Activated CD4-positive, alpha-beta T cell treated with anti-CD3 and anti-CD28 coated beads, Interleukin-2, Interleukin-4, amounts not matched to agents 100 ng/mL and 50 ng/mL, durations not matched to agents 16 hours and 8 hours (primary cell): ENCODE measurements around the gene CCDC27.
A peak's percentile ranks its signal among the peaks of the same experiment; 100 is the strongest.

ENCODE experiments used
- DNase-seq: peaks from one replicate; pipeline ENCODE4 v3.0.0-alpha.2; 2020; ENCODE audit warnings: low spot score

Gene CCDC27

GRCh38 chr1:3777078-3777547 is 24.9 kb downstream of the CCDC27 start:
- no peak for DNase-seq

DNA sequence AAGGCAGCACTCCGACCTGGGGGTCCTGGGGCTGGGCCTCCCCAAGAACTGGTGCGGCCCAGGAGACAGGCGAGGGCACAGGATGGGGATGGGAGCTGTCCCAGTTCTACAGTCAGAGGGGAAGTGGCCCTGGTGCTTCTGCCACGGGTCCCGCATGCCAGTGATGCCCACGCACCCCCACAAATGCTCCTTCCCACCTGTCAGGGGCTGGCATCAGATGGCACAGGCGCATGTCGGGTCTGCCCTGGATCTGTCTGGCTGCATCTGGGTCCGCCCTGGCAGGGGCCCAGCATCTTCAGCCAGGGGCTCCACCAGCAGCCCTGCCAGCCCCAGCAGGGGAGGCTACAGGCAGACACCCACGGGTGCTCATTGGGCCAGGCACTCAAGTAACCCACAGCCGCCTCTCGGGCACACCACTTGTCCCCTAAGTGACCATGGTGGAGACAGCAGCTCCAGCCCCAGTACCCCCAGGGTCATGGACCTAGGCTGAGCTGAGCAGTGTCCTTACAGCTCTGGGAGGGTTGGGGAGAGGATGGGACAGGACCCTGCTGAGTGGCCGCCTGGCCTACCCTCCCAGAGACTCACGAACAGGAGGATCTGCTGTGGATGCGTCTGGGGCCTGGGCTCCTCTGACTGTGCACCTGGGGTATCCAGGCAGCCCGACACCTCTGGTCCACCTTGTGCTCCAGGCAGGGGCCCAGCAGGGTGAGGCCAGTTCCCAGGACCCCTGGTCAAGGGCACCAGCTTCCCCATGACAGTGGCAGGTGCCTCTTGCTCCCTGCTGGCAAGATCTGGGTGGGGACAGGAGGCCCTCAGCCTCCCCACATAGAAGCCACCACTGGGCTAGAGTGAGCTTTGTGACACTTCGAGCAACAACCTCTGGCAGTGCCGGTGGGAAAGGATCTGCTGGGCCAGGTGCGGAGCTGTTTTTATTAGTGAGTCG is 25.7 kb downstream of the CCDC27 start:
- no peak for DNase-seq

GRCh38 chr1:3778590-3779264 is 26.5 kb downstream of the CCDC27 start:
- no peak for DNase-seq

DNA sequence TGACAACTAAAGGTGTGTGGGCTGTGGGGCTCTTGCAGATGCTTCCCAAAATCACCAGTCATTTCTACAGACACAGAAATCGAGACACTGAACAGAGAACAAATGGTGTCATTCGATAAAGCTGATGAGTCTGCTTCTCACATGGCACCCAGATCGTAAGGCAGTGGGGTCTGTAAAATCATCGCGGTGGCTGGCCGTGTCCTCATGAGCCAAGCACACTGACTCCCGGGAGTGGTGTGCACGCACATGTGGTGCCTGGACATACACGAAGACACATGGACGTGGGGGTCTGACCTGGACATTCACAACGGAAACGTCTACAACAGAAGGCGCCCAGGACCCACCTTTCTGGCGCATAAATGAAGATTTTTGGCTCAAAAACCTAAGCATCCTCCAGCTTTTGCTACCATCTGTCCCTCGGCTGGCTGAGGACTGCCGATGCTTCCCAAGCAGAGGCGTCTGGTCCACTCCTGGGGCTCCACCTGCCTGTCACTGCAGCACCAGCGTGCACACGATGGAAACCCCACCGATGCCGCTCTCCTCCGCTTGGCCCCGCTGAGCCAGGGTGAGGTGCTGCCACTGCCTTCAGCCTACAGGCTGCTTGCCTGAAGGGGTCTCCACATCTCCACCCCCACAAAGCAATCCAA is 27.1 kb downstream of the CCDC27 start:
- no peak for DNase-seq

DNA sequence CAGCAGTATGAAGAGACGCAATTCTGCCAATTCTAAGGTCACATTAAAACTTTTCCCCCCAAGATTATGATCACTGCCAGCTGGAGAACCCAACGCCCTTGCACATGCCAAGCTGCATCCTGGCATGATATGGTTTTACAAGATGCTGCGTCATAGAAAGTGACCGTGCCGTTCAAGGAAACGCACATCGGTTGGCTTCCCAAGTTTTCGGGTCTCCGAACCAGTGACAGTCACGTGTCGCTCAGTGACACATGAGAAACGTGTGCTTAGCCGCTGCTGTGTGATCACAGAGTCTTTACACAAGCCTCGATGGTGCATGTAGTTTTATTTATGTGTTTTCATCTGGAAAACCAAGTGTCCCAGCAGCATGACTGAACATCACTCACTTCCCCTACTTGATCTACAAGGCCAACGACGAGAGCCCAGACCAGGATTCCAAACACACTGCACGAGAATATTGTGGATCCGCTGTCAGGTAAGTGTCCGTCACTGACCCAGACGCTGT is 27.7 kb downstream of the CCDC27 start:
- no peak for DNase-seq

DNA sequence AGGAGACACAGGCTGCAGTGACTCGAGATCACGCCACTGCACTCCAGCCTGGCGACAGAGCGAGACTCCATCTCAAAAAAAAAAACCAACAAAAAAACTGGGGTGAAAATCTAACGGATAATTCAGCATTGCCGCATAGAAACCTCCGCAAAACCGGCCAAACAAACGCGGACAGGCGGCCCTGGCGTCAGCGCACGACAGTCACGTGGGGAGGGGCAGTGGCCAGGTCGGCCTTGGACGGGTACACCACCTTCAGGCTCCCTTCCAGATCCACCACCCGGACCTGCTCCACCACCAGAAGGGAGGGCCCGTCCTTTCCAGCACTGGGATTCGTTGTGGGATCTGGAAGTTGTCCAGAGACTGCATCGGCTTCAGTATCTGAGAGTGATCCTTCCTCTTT is 28.7 kb downstream of the CCDC27 start:
- no peak for DNase-seq

GRCh38 chr1:3783651-3784474 is 31.6 kb downstream of the CCDC27 start:
- no peak for DNase-seq

DNA sequence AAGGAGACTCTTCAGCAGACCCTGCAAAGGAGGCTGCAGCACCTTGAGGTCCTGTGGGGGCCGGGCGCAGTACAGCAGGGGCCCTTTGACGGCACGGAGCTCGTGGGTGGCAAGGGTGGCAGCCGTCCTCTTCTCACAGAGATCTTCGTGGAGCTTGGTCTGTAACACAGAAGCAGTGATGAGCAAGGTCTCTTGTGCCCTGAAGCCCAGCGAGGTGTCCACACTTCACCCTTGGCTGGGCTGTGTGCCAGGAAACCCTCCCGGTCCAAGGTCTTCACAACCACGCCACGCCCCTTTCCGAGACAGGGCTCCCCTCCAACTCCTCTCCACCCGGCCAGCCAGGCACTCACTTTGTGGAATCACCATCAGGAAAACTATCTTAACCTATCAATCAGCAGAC is 32.8 kb downstream of the CCDC27 start:
- DNase-seq, result no peak

GRCh38 chr1:3785456-3786157 is 33.4 kb downstream of the CCDC27 start:
- DNase-seq, result no peak

DNA sequence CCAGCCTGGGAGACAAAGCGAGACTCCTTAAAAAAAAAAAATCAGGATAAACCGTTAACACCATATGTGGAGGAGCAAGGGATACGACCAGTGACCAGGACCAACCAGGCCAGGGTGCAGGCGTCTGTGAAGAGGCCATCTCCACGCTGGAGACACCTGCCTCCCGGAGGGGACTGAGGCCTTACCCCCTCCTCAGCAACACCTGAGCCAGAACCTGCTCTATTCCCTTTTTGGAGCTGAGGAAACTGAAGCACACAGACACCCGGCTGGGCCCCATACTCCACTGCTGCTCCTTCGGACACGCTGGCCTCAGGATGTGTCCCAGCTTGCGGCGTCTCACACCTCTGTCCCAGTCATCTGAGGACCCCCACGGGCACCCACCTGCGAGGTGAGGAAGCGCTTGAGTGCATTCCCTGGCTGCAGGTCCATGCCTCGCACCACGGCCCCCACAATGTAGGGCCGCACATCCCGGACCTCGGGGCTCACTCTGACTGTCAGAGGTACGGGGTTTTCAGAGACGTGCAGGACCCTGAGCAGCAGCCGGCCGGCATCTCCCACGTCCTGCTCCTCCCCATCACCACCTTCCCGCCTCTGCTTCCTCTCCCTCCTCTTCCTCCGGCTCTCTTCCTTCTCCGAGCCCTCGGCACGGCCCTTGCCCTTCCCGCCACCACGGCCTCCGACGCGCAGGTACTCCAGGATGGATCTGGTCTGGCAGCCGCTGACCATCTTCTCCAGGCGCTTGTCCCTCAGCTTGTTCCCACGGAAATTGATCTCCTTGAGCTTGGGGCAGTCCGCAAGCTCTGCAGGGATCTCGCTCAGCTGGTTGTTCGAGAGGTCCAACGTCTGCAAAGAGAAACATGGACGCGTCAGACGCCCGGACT is 34.5 kb downstream of the CCDC27 start:
- DNase-seq, result no peak

DNA sequence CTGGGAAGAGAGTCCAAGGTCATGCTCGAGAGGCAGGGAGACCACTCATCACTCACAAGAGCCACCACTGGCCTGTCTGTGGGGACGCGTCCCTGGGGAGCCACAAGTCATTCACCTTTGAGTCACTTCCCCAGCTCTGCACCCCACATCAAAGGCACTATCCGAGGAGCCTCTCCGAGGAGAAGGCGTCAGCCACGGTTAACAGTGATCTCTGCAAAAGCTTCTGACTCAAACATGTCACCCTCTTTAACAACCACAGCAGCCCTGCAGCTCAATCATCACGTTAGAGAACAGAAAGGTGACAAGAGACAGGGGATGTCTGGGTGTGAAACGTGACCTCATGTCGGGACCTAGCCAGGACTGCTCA is 35.1 kb downstream of the CCDC27 start:
- DNase-seq, result peak; percentile 87

GRCh38 chr1:3787745-3788605 is 35.7 kb downstream of the CCDC27 start:
- DNase-seq, result no peak

DNA sequence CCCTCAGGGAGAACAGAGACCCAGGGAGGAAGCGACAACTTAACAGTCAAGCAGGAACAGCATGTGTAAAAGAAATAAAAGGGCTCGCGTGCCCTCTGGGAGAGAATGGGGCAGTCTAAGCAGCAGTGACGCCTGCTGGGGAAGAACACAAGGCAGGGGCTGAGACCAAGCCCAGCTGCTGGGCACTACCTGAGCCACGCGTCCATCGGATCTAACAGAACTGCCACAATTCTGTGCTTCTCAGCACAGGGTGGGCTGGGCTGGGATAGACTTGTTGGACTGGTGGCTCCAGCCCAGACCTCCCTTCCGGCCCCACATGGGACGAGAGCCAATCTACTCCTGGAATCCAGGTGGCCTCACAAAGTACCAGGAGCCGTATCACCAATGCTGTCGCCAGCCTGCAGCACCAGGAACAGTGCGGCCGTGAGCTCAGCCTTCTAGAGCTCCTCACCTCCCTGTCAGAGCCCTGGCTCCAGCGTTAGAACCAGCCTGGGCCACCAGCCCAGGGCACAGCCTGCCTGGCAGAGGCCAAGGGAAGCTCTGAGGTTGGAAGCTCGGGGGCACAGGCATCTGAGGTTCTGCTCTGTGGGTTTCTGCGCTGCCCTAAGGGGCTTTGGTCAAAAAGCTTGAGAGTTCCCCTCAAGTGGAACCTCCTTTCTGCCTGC is 36.6 kb downstream of the CCDC27 start:
- no peak for DNase-seq

GRCh38 chr1:3789421-3790300 is 37.4 kb downstream of the CCDC27 start:
- DNase-seq, result no peak

- DNase-seq, result no peak
Measured at GRCh38 chr1:3790500-3790923, 38.3 kb downstream of the CCDC27 start.

DNA sequence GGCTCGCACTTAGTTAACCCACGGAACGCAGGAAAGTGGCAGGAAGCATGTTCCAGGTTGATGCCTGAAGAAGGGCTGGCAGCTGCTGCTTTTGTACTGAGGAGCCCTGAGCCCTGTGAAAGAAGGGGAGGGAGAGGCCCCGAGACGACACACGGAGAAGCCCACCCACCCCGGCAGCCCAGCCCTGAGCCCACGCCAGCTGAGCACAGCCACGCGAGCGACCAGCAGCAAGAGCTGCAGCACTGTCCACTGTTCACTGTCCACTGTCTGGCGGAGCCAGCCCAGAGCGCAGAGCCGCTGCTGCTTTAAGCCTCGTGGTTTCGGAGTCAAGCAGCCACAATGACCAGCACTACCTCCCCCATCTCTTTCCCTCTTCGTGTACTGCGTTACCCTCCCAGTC is 38.7 kb downstream of the CCDC27 start:
- DNase-seq, result no peak

GRCh38 chr1:3795453-3796214 is 43.4 kb downstream of the CCDC27 start:
- no peak for DNase-seq
